NB4 (cell line): Measurements from ENCODE around the gene RTL1.

Experiments used
- MYC ChIP-seq: IDR thresholded peaks from 2 replicates; pipeline ENCODE4 v1.6.1; 2011; ENCODE audit warnings: low read depth, low read length
- POLR2A ChIP-seq: IDR thresholded peaks from 2 replicates; pipeline ENCODE4 v1.6.1; 2011; ENCODE audit warnings: mild to moderate bottlenecking; ENCODE audit not compliant: insufficient read length; ENCODE audit errors: extremely low read depth
- TF ChIP-seq, protein P1 (sequence below): IDR thresholded peaks from one replicate; pipeline ENCODE4 v1.5.1; 2012; ENCODE audit warnings: low read depth, low read length
- TF ChIP-seq, protein P2 (sequence below): IDR thresholded peaks from 2 replicates; pipeline ENCODE4 v1.6.1; 2011; ENCODE audit warnings: low read depth, low read length

DNA sequence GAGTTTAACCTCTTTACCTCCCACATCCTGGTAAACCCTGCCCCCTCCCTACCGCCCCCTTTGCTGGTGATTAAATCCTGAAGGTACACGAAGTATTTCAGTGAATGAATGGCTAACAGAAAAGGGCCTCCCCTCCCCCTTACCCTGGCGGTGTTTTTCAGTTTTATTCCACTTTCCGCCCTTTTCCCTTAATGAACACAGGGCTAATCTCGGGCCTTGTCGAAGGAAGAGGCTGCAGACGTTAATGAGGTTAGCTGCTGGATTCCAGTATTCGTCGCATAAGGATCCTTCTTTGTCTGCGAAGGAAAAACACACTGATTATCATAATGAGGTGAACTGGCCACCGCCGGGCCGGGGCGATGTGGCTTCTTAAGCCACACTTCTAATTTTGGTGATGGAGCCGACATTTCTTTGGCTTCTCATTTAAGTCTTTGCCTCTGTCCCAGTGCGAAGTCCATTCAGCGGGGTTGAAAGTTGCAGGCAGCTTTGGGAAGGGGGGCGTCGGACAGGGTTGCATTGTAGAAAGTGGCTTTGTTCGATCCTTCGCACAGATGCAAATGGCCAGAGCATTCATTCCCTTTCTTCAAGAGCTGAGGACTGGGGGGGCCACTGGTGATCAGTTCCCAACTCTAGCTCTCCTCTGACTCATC is 71.1 kb downstream of the RTL1 start:
- TF ChIP-seq, protein P1, sequence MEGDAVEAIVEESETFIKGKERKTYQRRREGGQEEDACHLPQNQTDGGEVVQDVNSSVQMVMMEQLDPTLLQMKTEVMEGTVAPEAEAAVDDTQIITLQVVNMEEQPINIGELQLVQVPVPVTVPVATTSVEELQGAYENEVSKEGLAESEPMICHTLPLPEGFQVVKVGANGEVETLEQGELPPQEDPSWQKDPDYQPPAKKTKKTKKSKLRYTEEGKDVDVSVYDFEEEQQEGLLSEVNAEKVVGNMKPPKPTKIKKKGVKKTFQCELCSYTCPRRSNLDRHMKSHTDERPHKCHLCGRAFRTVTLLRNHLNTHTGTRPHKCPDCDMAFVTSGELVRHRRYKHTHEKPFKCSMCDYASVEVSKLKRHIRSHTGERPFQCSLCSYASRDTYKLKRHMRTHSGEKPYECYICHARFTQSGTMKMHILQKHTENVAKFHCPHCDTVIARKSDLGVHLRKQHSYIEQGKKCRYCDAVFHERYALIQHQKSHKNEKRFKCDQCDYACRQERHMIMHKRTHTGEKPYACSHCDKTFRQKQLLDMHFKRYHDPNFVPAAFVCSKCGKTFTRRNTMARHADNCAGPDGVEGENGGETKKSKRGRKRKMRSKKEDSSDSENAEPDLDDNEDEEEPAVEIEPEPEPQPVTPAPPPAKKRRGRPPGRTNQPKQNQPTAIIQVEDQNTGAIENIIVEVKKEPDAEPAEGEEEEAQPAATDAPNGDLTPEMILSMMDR = no peak
- TF ChIP-seq POLR2A (no peak), MYC (no peak)
- TF ChIP-seq, protein P2, sequence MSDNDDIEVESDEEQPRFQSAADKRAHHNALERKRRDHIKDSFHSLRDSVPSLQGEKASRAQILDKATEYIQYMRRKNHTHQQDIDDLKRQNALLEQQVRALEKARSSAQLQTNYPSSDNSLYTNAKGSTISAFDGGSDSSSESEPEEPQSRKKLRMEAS = no peak
